Eye (tissue), 1 donor: ENCODE data around the gene RAP2B.

Experiments used
- DNase-seq: peaks from one replicate; pipeline ENCODE4 v3.0.0-alpha.2; 2015

RAP2B gene

DNA sequence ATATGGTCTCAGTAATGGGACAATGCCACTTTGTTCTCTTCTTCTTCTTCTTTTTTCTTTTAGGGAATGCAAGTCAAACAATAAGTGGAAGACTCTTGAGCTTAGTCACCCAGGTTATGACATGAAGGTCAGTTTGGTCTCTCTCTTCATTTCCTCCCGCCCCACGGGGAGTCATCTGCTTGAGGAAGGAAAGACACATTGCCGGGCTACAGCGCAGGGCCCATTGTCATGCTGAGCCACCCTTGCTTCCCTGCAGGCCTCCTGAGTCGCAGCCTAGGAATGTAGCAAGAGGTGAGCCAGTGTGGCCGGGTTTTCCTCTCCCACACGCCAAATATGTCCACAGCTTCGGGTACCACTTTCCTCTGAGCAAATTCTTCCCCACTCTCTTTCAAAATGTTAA, 47.6 kb downstream of the RAP2B start:
- no peak for DNase-seq

DNA sequence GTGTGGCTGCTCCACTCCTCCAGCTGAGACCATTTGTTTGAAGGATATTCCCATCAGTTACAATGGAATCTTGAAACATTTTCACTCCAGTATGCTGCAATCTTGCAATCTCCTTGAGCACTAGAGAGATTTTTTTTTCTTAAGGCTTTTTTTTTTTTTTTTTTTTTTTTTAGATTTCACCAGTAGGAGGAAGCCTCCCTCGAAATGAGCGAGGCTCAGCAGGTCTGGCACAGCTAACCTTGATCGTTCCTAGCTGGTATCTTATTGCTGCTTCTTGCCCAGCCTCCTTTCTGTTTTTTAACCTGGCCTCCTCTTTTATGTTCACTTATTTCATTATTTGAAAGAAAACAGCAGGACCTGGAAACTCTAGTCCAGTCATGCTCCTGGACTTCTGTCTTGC, 48.1 kb downstream of the RAP2B start:
- DNase-seq = no peak

DNA sequence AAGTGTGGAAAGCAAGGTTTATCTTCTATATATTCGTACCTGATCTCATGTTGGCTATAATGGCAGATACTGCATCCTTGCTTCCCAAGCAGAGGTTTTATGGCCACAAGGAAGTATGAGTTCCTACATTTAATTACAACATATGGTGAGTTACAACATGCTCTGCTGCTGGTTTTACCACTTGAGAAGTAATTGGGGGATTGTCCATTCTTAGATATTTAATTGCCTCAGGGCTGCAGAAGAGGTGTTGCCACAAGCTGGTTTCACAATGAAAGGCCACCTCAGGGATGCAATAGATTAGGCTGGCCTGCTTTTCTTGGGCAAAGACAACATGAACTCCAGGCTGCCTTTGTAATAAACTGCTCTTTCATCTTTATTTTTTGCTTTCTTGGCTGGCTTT, 48.6 kb downstream of the RAP2B start:
- DNase-seq = no peak

DNA sequence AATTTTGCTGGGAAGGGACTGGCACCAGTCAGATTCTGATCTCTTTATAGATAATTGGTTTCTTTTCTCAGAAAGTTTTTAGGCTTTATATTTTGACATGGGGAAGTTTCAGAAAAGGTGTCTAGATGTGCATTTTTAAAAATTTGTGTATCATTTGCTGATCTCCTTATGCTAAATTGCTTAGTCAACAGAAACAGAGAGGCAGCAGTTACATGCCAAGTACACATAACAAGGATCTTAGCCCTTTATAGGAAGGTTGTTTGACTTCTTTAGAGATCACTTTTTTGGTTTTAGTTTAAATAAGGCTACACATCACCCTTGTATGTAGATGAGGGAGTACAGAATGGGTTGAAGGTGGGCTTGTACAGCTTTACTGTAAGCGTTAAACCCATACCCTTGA, 53.5 kb downstream of the RAP2B start:
- no peak for DNase-seq

DNA sequence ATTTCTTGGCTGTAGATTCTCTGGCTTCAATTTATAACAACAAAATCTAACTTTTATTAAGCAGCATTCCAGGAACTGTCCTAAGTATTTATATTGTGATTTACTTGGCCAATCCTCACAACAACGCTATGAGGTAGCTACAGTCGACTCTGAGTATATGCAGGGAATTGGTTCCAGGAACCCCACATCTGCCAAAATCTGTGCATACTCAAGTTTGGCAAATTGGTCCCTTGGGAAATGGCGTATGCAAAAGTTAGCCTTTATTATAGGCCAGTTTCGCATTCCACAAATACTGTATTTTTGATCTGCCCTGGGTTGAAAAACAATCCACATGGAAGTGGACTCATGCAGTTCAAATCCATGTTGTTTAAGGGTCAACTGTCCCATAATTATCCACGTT, 53.9 kb downstream of the RAP2B start:
- DNase-seq = no peak

DNA sequence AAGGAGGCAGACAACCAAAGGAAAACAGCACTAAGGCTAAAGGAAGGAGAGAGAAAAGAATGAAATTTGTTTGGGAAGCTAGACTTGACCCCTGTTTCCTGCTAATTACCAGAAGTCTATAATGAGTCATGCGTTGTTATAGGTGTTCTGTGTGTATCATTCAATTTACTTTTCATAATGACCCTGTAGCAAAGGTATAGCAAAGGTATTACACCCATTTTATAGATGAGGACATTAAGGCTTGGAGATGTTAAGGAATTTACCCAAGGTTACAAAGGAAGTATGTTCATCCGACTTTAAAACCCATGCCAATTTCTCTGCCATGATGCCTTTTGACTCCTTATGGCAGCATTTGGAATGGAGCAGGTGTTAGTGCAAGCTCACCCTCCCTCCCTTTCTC, 54.9 kb downstream of the RAP2B start:
- no peak for DNase-seq

DNA sequence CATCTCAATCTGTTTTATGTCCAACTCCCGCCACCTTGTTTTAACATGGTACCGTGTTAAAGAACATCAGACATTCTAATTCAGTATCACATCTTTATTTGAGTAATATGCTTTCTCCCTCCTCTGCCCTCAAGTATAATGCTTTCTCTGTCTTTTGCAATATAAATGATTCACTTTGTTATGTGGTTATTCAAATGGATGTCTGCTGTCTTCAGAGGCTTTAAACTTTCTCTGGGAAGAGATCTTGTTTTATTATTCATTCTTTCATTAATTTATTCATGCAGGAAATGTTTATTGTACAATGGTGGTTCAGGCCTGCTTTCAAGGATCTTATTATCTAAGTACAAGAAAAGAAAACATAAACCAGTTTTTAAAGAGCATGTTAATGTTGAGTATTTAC, 57.1 kb downstream of the RAP2B start:
- no peak for DNase-seq
